Keratinocyte (primary cell): ENCODE data around the gene LARGE1. TPM values are rescaled to one million over a fixed set of nuclear protein-coding genes. Genes with fewer than 3 reads are reported as not detected.

Experiments
- DNase-seq: peaks from one replicate; pipeline ENCODE4 v3.0.0-alpha.2; 2011; ENCODE audit warnings: low read depth, missing footprints, low spot score
- FAIRE-seq: peaks from 2 replicates; lab custom pipeline; 2011; peaks lifted over from hg19 to GRCh38; lab: Jason Lieb, UNC
- H2AFZ ChIP-seq: 2 replicates; pipeline ENCODE4 v1.6.0; 2012; ENCODE audit warnings: low read length, control low read depth, inconsistent platforms; ENCODE audit not compliant: control insufficient read depth
- H3K27ac ChIP-seq: 2 replicates; pipeline ENCODE4 v1.5.1; 2011; ENCODE audit warnings: low read length; ENCODE audit not compliant: control insufficient read depth, insufficient read depth
- H3K27me3 ChIP-seq: 3 replicates; pipeline ENCODE4 v1.6.0; 2011; ENCODE audit warnings: low read length; ENCODE audit not compliant: control insufficient read depth, insufficient read depth; ENCODE audit errors: extremely low read depth
- H3K36me3 ChIP-seq, 2 experiments: 2 replicates in 1 of 2; 3 replicates in 1 of 2; pipeline ENCODE4 v1.5.1; 2011; ENCODE audit warnings: low read length in 2 of 2, mild to moderate bottlenecking in 1 of 2; ENCODE audit not compliant: control insufficient read depth in 2 of 2, insufficient read depth in 2 of 2; ENCODE audit errors: extremely low read depth in 1 of 2
- H3K4me1 ChIP-seq: 3 replicates; pipeline ENCODE4 v1.5.1; 2011; ENCODE audit warnings: low read length; ENCODE audit not compliant: control insufficient read depth, insufficient read depth; ENCODE audit errors: extremely low read depth
- H3K4me2 ChIP-seq: 3 replicates; pipeline ENCODE4 v1.6.0; 2011; ENCODE audit warnings: low read depth, low read length; ENCODE audit not compliant: control insufficient read depth, insufficient read depth; ENCODE audit errors: extremely low read depth
- H3K4me3 ChIP-seq, 3 experiments: fragments of 200-600 bp in 1 of 3; sonication (generic) in 1 of 3; 2 replicates in 2 of 3; 3 replicates in 1 of 3; pipeline ENCODE4 v1.5.1; 2011 to 2016; ENCODE audit warnings: low read length in 3 of 3, mild to moderate bottlenecking in 3 of 3, control low read depth in 2 of 3, inconsistent platforms in 1 of 3, low read depth in 1 of 3, mixed read lengths in 1 of 3, mixed run types in 1 of 3, moderate library complexity in 1 of 3; ENCODE audit not compliant: control insufficient read depth in 2 of 3, insufficient read depth in 2 of 3; ENCODE audit errors: extremely low read depth in 1 of 3
- H3K79me2 ChIP-seq: 2 replicates; pipeline ENCODE4 v1.6.0; 2012; ENCODE audit warnings: low read length; ENCODE audit not compliant: control insufficient read depth, insufficient read depth
- H3K9ac ChIP-seq: 3 replicates; pipeline ENCODE4 v1.6.0; 2011; ENCODE audit warnings: low read length; ENCODE audit not compliant: control insufficient read depth, insufficient read depth; ENCODE audit errors: extremely low read depth
- H3K9me1 ChIP-seq: 3 replicates; pipeline ENCODE4 v1.6.0; 2011; ENCODE audit warnings: low read length; ENCODE audit not compliant: control insufficient read depth, insufficient read depth; ENCODE audit errors: extremely low read depth
- H3K9me3 ChIP-seq: 2 replicates; pipeline ENCODE4 v1.5.1; 2012; ENCODE audit warnings: low read depth, low read length; ENCODE audit not compliant: control insufficient read depth
- H4K20me1 ChIP-seq: 3 replicates; pipeline ENCODE4 v1.6.0; 2011; ENCODE audit warnings: low read length; ENCODE audit not compliant: control insufficient read depth, insufficient read depth; ENCODE audit errors: extremely low read depth
- EZH2 ChIP-seq: IDR thresholded peaks from one replicate; pipeline ENCODE4 v1.6.1; 2012; ENCODE audit warnings: inconsistent platforms, mild to moderate bottlenecking, low read length, moderate library complexity
- dilution Hi-C: fragments of 300-500 bp; cut with MboI; formaldehyde crosslinking; loops from one replicate; pipeline ENCODE4 v1.7.0; 2020; ENCODE audit warnings: low sequenced_read_pairs; ENCODE audit not compliant: extremely low pct_ligation_motif_present
- polyA plus RNA-seq, 5 experiments: library from polyadenylated mRNA; depleted of rRNA in 3 of 5; stranded (reverse) in 3 of 5; stranded (forward) in 1 of 5; unstranded in 1 of 5; fragments of >200 nt; gene quantifications; 1 replicate in 1 of 5; 2 replicates in 3 of 5; 3 replicates in 1 of 5; pipeline versions ENCODE4 v1.2.1 to v1.2.3, GENCODE V29; 2011 to 2012; ENCODE audit warnings: missing spikeins in 2 of 5, low read depth in 1 of 5, low replicate concordance in 1 of 5
- TF ChIP-seq, protein P1 (sequence below), 3 experiments: IDR thresholded peaks in 1 of 3; conservative IDR thresholded peaks in 1 of 3; optimal IDR thresholded peaks in 1 of 3; 2 replicates in 2 of 3; 3 replicates in 1 of 3; pipeline versions ENCODE3 to v1.5.1; 2011; ENCODE audit warnings: low read length in 3 of 3, mild to moderate bottlenecking in 3 of 3, moderate library complexity in 2 of 3, control low read depth in 1 of 3, inconsistent platforms in 1 of 3; ENCODE audit not compliant: insufficient read depth in 2 of 3; ENCODE audit errors: extremely low read depth in 1 of 3

The LARGE1 gene
- polyA plus RNA-seq, 1 donor (not counting 4 experiments of a cell fraction or from before 2014, with no cell fraction given) = 4.5 TPM

DNA sequence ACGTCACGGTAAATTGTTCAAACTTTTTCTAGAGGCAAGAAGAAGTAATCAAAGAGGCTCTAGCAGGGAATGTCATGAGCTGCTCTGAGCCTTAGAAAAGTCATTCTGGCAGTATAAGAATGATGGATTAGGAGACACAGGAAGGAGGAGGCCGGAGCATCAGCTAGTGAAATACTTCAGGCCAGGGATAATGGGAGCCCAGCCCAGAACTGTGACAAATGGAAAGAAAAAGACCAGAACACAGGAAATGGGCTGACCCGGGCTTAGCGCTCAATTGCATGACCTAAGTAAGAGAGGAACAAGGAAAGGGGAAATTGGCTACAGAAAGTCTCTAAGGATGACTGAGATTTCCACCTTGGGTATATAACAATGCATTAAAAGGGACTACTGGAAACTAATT is 108.6 kb downstream of the LARGE1 start:
- Histone ChIP-seq H3K9ac (no peak overlapping the region), H3K9me3 (no peaks in the 10 kb centered on the region), H4K20me1 (no peaks in the 10 kb centered on the region), H3K9me1 (no peaks in the 10 kb centered on the region), H3K4me3 (no peak overlapping the region), H3K27ac (no peak overlapping the region), H3K79me2 (no peaks in the 10 kb centered on the region), H2AFZ (no peak overlapping the region), H3K27me3 (no peaks in the 10 kb centered on the region), H3K4me2 (no peak overlapping the region), H3K36me3 (no peaks in the 10 kb centered on the region), H3K4me1 (no peaks in the 10 kb centered on the region)
- no peak for TF ChIP-seq EZH2
- TF ChIP-seq, protein P1, sequence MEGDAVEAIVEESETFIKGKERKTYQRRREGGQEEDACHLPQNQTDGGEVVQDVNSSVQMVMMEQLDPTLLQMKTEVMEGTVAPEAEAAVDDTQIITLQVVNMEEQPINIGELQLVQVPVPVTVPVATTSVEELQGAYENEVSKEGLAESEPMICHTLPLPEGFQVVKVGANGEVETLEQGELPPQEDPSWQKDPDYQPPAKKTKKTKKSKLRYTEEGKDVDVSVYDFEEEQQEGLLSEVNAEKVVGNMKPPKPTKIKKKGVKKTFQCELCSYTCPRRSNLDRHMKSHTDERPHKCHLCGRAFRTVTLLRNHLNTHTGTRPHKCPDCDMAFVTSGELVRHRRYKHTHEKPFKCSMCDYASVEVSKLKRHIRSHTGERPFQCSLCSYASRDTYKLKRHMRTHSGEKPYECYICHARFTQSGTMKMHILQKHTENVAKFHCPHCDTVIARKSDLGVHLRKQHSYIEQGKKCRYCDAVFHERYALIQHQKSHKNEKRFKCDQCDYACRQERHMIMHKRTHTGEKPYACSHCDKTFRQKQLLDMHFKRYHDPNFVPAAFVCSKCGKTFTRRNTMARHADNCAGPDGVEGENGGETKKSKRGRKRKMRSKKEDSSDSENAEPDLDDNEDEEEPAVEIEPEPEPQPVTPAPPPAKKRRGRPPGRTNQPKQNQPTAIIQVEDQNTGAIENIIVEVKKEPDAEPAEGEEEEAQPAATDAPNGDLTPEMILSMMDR (optimal IDR thresholded peaks at IDR 0.05 in 1 of 3, IDR thresholded peaks at IDR 0.05 in 1 of 3, conservative IDR thresholded peaks at IDR 0.05 in 1 of 3; ENCODE audit: extremely low read depth in 1 of 3, insufficient read depth in 2 of 3, low read length in 3 of 3) = no peak
- dilution Hi-C loops = no loop called here
- FAIRE-seq = no peak
- DNase-seq = no peak

DNA sequence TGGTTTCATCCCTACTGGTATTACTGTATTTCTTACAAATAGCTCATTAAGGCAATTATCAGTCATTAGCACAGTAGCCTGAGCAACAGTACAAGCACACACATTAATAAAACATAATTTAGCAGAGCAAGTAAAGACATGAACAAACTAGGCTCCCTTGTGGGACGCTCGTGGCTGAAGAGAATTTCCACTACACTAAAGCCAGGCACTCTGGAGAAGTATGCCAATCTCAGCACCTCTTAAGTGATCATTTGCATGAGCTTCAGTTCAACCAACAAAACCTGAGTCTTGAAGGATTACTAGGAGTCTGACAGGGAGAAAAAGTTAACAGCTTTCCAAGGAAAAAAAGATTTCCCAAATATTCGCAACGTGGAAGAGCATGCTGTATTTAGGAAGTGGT is 109.1 kb downstream of the LARGE1 start:
- H3K27ac ChIP-seq = no peak overlapping the region

More for the DNA sequence above, 109.1 kb downstream of the LARGE1 start:
- Histone ChIP-seq H4K20me1 (no peaks in the 10 kb centered on the region), H3K9me1 (no peaks in the 10 kb centered on the region), H2AFZ (no peak overlapping the region), H3K4me1 (no peaks in the 10 kb centered on the region), H3K9ac (no peak overlapping the region), H3K36me3 (no peaks in the 10 kb centered on the region), H3K4me2 (no peak overlapping the region), H3K79me2 (no peaks in the 10 kb centered on the region), H3K9me3 (no peaks in the 10 kb centered on the region), H3K27me3 (no peaks in the 10 kb centered on the region), H3K4me3 (no peak overlapping the region)
- TF ChIP-seq, protein P1 (optimal IDR thresholded peaks at IDR 0.05 in 1 of 3, IDR thresholded peaks at IDR 0.05 in 1 of 3, conservative IDR thresholded peaks at IDR 0.05 in 1 of 3; ENCODE audit: extremely low read depth in 1 of 3, insufficient read depth in 2 of 3, low read length in 3 of 3) = no peak
- no peak for TF ChIP-seq EZH2
- FAIRE-seq (no peak), DNase-seq (no peak)
- dilution Hi-C loops = no loop called here
